ENCODE results near the gene PRICKLE4.

DNA sequence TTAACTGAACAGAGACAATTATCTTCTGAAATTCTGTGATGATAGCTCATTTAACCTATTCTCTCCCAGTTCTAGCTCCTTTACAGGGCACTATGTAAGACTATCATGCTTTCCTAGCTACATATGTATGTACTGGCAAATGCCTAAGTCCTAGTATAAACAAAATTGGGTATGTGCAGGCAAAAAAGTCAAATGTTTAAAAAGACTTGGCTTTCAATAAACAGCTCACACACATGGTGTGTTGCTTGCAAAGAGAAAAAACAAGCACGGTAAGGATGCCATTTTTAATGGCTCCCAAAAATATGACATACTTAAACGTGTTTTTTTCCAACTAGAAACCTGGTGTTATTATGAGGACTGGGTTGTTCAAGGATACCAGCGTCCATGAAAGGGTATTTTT is 51.7 kb downstream of the PRICKLE4 start:
- TF ChIP-seq, protein P1, sequence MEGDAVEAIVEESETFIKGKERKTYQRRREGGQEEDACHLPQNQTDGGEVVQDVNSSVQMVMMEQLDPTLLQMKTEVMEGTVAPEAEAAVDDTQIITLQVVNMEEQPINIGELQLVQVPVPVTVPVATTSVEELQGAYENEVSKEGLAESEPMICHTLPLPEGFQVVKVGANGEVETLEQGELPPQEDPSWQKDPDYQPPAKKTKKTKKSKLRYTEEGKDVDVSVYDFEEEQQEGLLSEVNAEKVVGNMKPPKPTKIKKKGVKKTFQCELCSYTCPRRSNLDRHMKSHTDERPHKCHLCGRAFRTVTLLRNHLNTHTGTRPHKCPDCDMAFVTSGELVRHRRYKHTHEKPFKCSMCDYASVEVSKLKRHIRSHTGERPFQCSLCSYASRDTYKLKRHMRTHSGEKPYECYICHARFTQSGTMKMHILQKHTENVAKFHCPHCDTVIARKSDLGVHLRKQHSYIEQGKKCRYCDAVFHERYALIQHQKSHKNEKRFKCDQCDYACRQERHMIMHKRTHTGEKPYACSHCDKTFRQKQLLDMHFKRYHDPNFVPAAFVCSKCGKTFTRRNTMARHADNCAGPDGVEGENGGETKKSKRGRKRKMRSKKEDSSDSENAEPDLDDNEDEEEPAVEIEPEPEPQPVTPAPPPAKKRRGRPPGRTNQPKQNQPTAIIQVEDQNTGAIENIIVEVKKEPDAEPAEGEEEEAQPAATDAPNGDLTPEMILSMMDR (IDR thresholded peaks at IDR 0.05; ENCODE audit: low read depth, low read length), result no peak
- TF ChIP-seq POLR2A (IDR thresholded peaks at IDR 0.05; ENCODE audit: extremely low read depth, insufficient read length), result no peak

Measured in NB4 (cell line).